OCI-LY7 (cell line): ENCODE measurements around the gene CLIC4. TPM values are rescaled to one million over a fixed set of nuclear protein-coding genes. Genes with fewer than 3 reads are reported as not detected.

Experiments used
- BruUV-seq: library from RNA; stranded (reverse); fragments of 400-500 nt; replicated peaks from 2 replicates; lab custom pipeline; 2021; lab: Mats Ljungman, UMichigan
- CTCF ChIA-PET: fragments of 300-600 bp; sonication (Branson Sonifier 250); formaldehyde crosslinking; loops from one replicate; lab custom pipeline; 2022; ENCODE audit warnings: antibody characterized with exemption; ENCODE audit not compliant: unreplicated experiment; lab: Charles Lee
- POLR2A ChIA-PET: fragments of 300-600 bp; sonication (Branson Sonifier 250); formaldehyde crosslinking; loops from one replicate; lab custom pipeline; 2022; ENCODE audit warnings: antibody characterized with exemption; lab: Charles Lee
- DNase-seq: peaks from one replicate; pipeline ENCODE4 v3.0.0-alpha.2; 2015; ENCODE audit warnings: low spot score
- H2AFZ ChIP-seq: fragments of 200-600 bp; sonication (generic), shearing (Covaris generic); 2 replicates; pipeline ENCODE4 v1.6.1; 2014; ENCODE audit warnings: mild to moderate bottlenecking, antibody characterized with exemption, low read length, moderate library complexity
- H3K27ac ChIP-seq: fragments of 200-600 bp; sonication (generic); 2 replicates; pipeline ENCODE4 v1.5.1; 2014; ENCODE audit warnings: mixed run types, low read depth, mild to moderate bottlenecking, moderate library complexity, low read length, inconsistent platforms; ENCODE audit not compliant: poor library complexity, severe bottlenecking
- H3K36me3 ChIP-seq: fragments of 200-600 bp; sonication (generic); 2 replicates; pipeline ENCODE4 v1.6.1; 2014; ENCODE audit warnings: mild to moderate bottlenecking, antibody characterized with exemption, low read length, moderate library complexity, mixed read lengths; ENCODE audit not compliant: insufficient read depth
- H3K4me1 ChIP-seq: fragments of 200-600 bp; sonication (generic); 2 replicates; pipeline ENCODE4 v1.5.1; 2014; ENCODE audit warnings: mild to moderate bottlenecking, low read length; ENCODE audit not compliant: insufficient read depth, poor library complexity, severe bottlenecking
- H3K4me2 ChIP-seq: fragments of 200-600 bp; sonication (generic); 2 replicates; pipeline ENCODE4 v1.6.1; 2014; ENCODE audit warnings: mild to moderate bottlenecking, low read length
- H3K4me3 ChIP-seq: fragments of 200-600 bp; sonication (generic); 2 replicates; pipeline ENCODE4 v1.5.1; 2014; ENCODE audit warnings: mild to moderate bottlenecking, low read depth, low read length; ENCODE audit not compliant: poor library complexity, severe bottlenecking
- H3K79me2 ChIP-seq: fragments of 200-600 bp; sonication (generic); 2 replicates; pipeline ENCODE4 v1.6.1; 2016; ENCODE audit warnings: low read depth, mild to moderate bottlenecking, low read length, moderate library complexity, mixed read lengths; ENCODE audit not compliant: insufficient read depth
- H3K9me2 ChIP-seq: fragments of 200-600 bp; sonication (generic); 2 replicates; pipeline ENCODE4 v1.6.1; 2016; ENCODE audit warnings: mild to moderate bottlenecking, low read length, mixed read lengths; ENCODE audit not compliant: insufficient read depth
- H3K9me3 ChIP-seq: fragments of 200-600 bp; sonication (generic); 2 replicates; pipeline ENCODE4 v1.6.1; 2014; ENCODE audit warnings: mild to moderate bottlenecking, mixed run types, low read length, mixed read lengths
- H4K20me1 ChIP-seq: fragments of 200-600 bp; sonication (generic); 2 replicates; pipeline ENCODE4 v1.6.1; 2014; ENCODE audit warnings: mild to moderate bottlenecking, antibody characterized with exemption, low read length, moderate library complexity, mixed read lengths; ENCODE audit not compliant: insufficient read depth
- CTCF ChIP-seq: fragments of 200-600 bp; sonication (generic); conservative IDR thresholded peaks from 2 replicates; pipeline ENCODE4 v1.5.1; 2014; ENCODE audit warnings: mild to moderate bottlenecking, antibody characterized with exemption, low read length, moderate library complexity, mixed read lengths
- EZH2phosphoT487 ChIP-seq: fragments of 200-600 bp; sonication (generic); IDR thresholded peaks from 2 replicates; pipeline ENCODE4 v1.6.1; 2018; ENCODE audit warnings: low read depth, borderline replicate concordance, mild to moderate bottlenecking, mixed run types, antibody characterized with exemption, low read length, moderate library complexity, mixed read lengths
- intact Hi-C: fragments of 100-400 bp; cut with micrococcal nuclease; formaldehyde crosslinking; loops from one replicate; pipeline ENCODE4 v1.10.0; 2022; ENCODE audit not compliant: unreplicated experiment
- total RNA-seq, 2 experiments: library from RNA; depleted of rRNA in 1 of 2; stranded (reverse); fragments of >200 nt in 1 of 2; shearing (Covaris generic) in 1 of 2; gene quantifications; 2 replicates each; pipeline ENCODE4 v1.2.3, GENCODE V29; 2014 to 2022

Gene CLIC4
- total RNA-seq, 2 experiments from 2014 or later: 35.5 to 116 TPM

GRCh38 chr1:24868016-24868875 lies 123.0 kb downstream of the CLIC4 start:
- BruUV-seq: no TSS peak
- intact Hi-C loops: no loop called here
- Histone ChIP-seq H3K4me3 (no peak overlapping the region), H4K20me1 (no peaks in the 10 kb centered on the region), H3K9me2 (no peaks in the 10 kb centered on the region), H3K9me3 (no peaks in the 10 kb centered on the region), H2AFZ (no peak overlapping the region), H3K36me3 (no peaks in the 10 kb centered on the region), H3K79me2 (no peaks in the 10 kb centered on the region), H3K4me1 (no peaks in the 10 kb centered on the region), H3K27ac (no peak overlapping the region), H3K4me2 (no peak overlapping the region)
- TF ChIP-seq EZH2phosphoT487 (no peak), CTCF (no peak)
- ChIA-PET POLR2A (no interaction called here), CTCF (no interaction called here)
- no peak for DNase-seq

- CTCF ChIA-PET: no interaction called here
- Histone ChIP-seq H3K4me2 (no peak overlapping the region), H3K79me2 (no peaks in the 10 kb centered on the region), H3K9me2 (no peaks in the 10 kb centered on the region), H3K4me1 (no peaks in the 10 kb centered on the region), H3K9me3 (no peaks in the 10 kb centered on the region), H3K27ac (no peak overlapping the region), H2AFZ (no peak overlapping the region), H4K20me1 (no peaks in the 10 kb centered on the region), H3K36me3 (no peaks in the 10 kb centered on the region), H3K4me3 (no peak overlapping the region)
- POLR2A ChIA-PET: no interaction called here
- no TSS peak for BruUV-seq
- no peak for DNase-seq
- TF ChIP-seq EZH2phosphoT487: no peak
- no peak for TF ChIP-seq CTCF
- intact Hi-C loops: no loop called here
These were observed 125.4 kb downstream of the CLIC4 start for GRCh38 chr1:24870551-24871195.
